ENCODE data around the gene SLFN12. TPM values are rescaled to one million over a fixed set of nuclear protein-coding genes. Genes with fewer than 3 reads are reported as not detected.

Gene SLFN12

Small RNA genes within 50 kb of the gene (small RNA-seq; reads per million reads assigned to genes)
- gene AC060766.3 (ENCODE audit: insufficient read depth), result not detected
- gene AC060766.5 (ENCODE audit: insufficient read depth), result not detected

All from mesendoderm (in vitro differentiated cells).